Left ventricle myocardium inferior (tissue), 1 donor: ENCODE measurements around the gene PTPRC. TPM values are rescaled to one million over a fixed set of nuclear protein-coding genes. Genes with fewer than 3 reads are reported as not detected.

ENCODE experiments used
- DNase-seq: peaks from one replicate; pipeline ENCODE4 v3.0.0-alpha.2; 2020
- H3K27ac ChIP-seq: fragments of 200-600 bp; replicated peaks from 2 replicates; pipeline ENCODE4 v1.8.0; 2021
- H3K27me3 ChIP-seq: fragments of 200-600 bp; 2 replicates; pipeline ENCODE4 v1.8.0; 2021; ENCODE audit warnings: low read depth
- H3K36me3 ChIP-seq: fragments of 200-600 bp; 2 replicates; pipeline ENCODE4 v1.8.0; 2021
- H3K4me1 ChIP-seq: fragments of 200-600 bp; 2 replicates; pipeline ENCODE4 v1.8.0; 2021
- H3K4me3 ChIP-seq: fragments of 200-600 bp; 2 replicates; pipeline ENCODE4 v1.8.0; 2021; ENCODE audit warnings: mild to moderate bottlenecking, moderate library complexity
- H3K9me3 ChIP-seq: fragments of 200-600 bp; replicated peaks from 2 replicates; pipeline ENCODE4 v1.8.0; 2021
- CTCF ChIP-seq: fragments of 200-600 bp; IDR thresholded peaks from 2 replicates; pipeline ENCODE4 v1.8.0; 2021; ENCODE audit warnings: antibody characterized with exemption, mild to moderate bottlenecking, borderline replicate concordance
- intact Hi-C: fragments of 100-400 bp; cut with micrococcal nuclease; formaldehyde crosslinking; loops from one replicate; pipeline ENCODE4 v1.11.0; 2022
- total RNA-seq: library from RNA; stranded (reverse); fragmentation: NEBNext Ultra II Directional; extraction: Animal tissue kit (Norgen Biotek cat#: 25700); gene quantifications from one replicate; pipeline ENCODE4 v1.2.1, GENCODE V29; 2021
- donor health status: DM: no; HTN: yes; CAD: no; lungs with severe emphysema.

PTPRC gene
- total RNA-seq, 1 donor from 2014 or later = 7.5 TPM

- no peak for DNase-seq
- Histone ChIP-seq H3K36me3 (no peaks in the 10 kb centered on the region), H3K4me3 (no peak overlapping the region), H3K27me3 (no peaks in the 10 kb centered on the region), H3K27ac (no peak overlapping the region), H3K9me3 (no peaks in the 10 kb centered on the region), H3K4me1 (no peaks in the 10 kb centered on the region)
- intact Hi-C loops = no loop called here
- TF ChIP-seq CTCF = no peak
Measured at GRCh38 chr1:198648592-198648991, 9.8 kb downstream of the PTPRC start.

GRCh38 chr1:198649232-198649967, 10.6 kb downstream of the PTPRC start:
- intact Hi-C loops = no loop called here
- Histone ChIP-seq H3K4me1 (no peaks in the 10 kb centered on the region), H3K27ac (no peak overlapping the region), H3K4me3 (no peak overlapping the region), H3K9me3 (no peaks in the 10 kb centered on the region), H3K36me3 (no peaks in the 10 kb centered on the region), H3K27me3 (no peaks in the 10 kb centered on the region)
- no peak for TF ChIP-seq CTCF
- no peak for DNase-seq

GRCh38 chr1:198649968-198650338, 11.1 kb downstream of the PTPRC start:
- intact Hi-C loops = no loop called here
- Histone ChIP-seq H3K27me3 (no peaks in the 10 kb centered on the region), H3K4me1 (no peaks in the 10 kb centered on the region), H3K36me3 (no peaks in the 10 kb centered on the region), H3K9me3 (no peaks in the 10 kb centered on the region), H3K27ac (no peak overlapping the region), H3K4me3 (no peak overlapping the region)
- no peak for DNase-seq
- no peak for TF ChIP-seq CTCF

GRCh38 chr1:198650506-198650905, 11.7 kb downstream of the PTPRC start:
- no peak for TF ChIP-seq CTCF
- H3K4me3 ChIP-seq = no peak overlapping the region
- DNase-seq = no peak
- no peaks in the 10 kb centered on the region for H3K4me1 ChIP-seq
- H3K36me3 ChIP-seq = no peaks in the 10 kb centered on the region
- intact Hi-C loops = no loop called here
- H3K27me3 ChIP-seq = no peaks in the 10 kb centered on the region
- H3K9me3 ChIP-seq = no peaks in the 10 kb centered on the region
- H3K27ac ChIP-seq = no peak overlapping the region

- TF ChIP-seq CTCF = no peak
- no peak overlapping the region for H3K4me3 ChIP-seq
- no peaks in the 10 kb centered on the region for H3K4me1 ChIP-seq
- no peak overlapping the region for H3K27ac ChIP-seq
- no peak for DNase-seq
- H3K36me3 ChIP-seq = no peaks in the 10 kb centered on the region
- intact Hi-C loops = no loop called here
- no peaks in the 10 kb centered on the region for H3K27me3 ChIP-seq
- H3K9me3 ChIP-seq = no peaks in the 10 kb centered on the region
Measured at GRCh38 chr1:198651650-198652400, 13.0 kb downstream of the PTPRC start.
